ENCODE results near the gene CFAP298. TPM values are rescaled to one million over a fixed set of nuclear protein-coding genes. Genes with fewer than 3 reads are reported as not detected.

Gene CFAP298
- total RNA-seq, 1 donor from 2014 or later = 46.3 TPM

- Mint-ChIP-seq H3K27ac (ENCODE audit: unreplicated experiment) (no peak overlapping the region), H3K9me3 (no peaks in the 10 kb centered on the region), H3K27me3 (ENCODE audit: low read depth) (peaks cover 3% of the 10 kb centered on the region), H3K36me3 (ENCODE audit: low read depth) (no peaks in the 10 kb centered on the region), H3K4me3 (no peak overlapping the region), H3K4me1 (peaks cover 12% of the 10 kb centered on the region)
- DNase-seq (ENCODE audit: low read depth, low spot score) = no peak
- TF ChIP-seq, protein P1, sequence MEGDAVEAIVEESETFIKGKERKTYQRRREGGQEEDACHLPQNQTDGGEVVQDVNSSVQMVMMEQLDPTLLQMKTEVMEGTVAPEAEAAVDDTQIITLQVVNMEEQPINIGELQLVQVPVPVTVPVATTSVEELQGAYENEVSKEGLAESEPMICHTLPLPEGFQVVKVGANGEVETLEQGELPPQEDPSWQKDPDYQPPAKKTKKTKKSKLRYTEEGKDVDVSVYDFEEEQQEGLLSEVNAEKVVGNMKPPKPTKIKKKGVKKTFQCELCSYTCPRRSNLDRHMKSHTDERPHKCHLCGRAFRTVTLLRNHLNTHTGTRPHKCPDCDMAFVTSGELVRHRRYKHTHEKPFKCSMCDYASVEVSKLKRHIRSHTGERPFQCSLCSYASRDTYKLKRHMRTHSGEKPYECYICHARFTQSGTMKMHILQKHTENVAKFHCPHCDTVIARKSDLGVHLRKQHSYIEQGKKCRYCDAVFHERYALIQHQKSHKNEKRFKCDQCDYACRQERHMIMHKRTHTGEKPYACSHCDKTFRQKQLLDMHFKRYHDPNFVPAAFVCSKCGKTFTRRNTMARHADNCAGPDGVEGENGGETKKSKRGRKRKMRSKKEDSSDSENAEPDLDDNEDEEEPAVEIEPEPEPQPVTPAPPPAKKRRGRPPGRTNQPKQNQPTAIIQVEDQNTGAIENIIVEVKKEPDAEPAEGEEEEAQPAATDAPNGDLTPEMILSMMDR (conservative IDR thresholded peaks at IDR 0.05) = no peak
Observed at GRCh38 chr21:32554832-32555638, 57.1 kb downstream of the CFAP298 start.

- H3K27me3 Mint-ChIP-seq (ENCODE audit: low read depth) = peaks cover 3% of the 10 kb centered on the region
- no peaks in the 10 kb centered on the region for H3K36me3 Mint-ChIP-seq (ENCODE audit: low read depth)
- TF ChIP-seq, protein P1 (conservative IDR thresholded peaks at IDR 0.05) = no peak
Observed at GRCh38 chr21:32549886-32550285, 62.3 kb downstream of the CFAP298 start.

GRCh38 chr21:32549440-32549839 lies 62.7 kb downstream of the CFAP298 start:
- Mint-ChIP-seq H3K4me3 (no peak overlapping the region), H3K9me3 (no peaks in the 10 kb centered on the region), H3K27ac (ENCODE audit: unreplicated experiment) (no peak overlapping the region), H3K27me3 (ENCODE audit: low read depth) (peaks cover 3% of the 10 kb centered on the region), H3K4me1 (peaks cover 18% of the 10 kb centered on the region), H3K36me3 (ENCODE audit: low read depth) (no peaks in the 10 kb centered on the region)
- no peak for DNase-seq (ENCODE audit: low read depth, low spot score)
- TF ChIP-seq, protein P1 (conservative IDR thresholded peaks at IDR 0.05) = no peak

More at GRCh38 chr21:32549886-32550285, 62.3 kb downstream of the CFAP298 start:
- Mint-ChIP-seq H3K27ac (ENCODE audit: unreplicated experiment) (no peak overlapping the region), H3K4me3 (no peak overlapping the region), H3K4me1 (peaks cover 18% of the 10 kb centered on the region), H3K9me3 (no peaks in the 10 kb centered on the region)
- no peak for DNase-seq (ENCODE audit: low read depth, low spot score)

Other genes with a start within 250 kb of the CFAP298 start
- 22.2 and 23.1 TPM in 2 replicates for gene URB1, start 219.4 kb downstream of the CFAP298 start, total RNA-seq
- gene EVA1C, start 199.7 kb downstream of the CFAP298 start, total RNA-seq = not detected in 2 replicates
- 1.7 and 2.2 TPM in 2 replicates for gene TCP10L, start 26.9 kb downstream of the CFAP298 start, total RNA-seq
- 10.7 and 11.1 TPM in 2 replicates for gene SYNJ1, start 115.6 kb upstream of the CFAP298 start, total RNA-seq
- gene PAXBP1, start 159.4 kb upstream of the CFAP298 start, total RNA-seq = 84.4 and 93.9 TPM in 2 replicates